HG03342 (cell line): ENCODE results near the gene SH2B2.
A peak's percentile ranks its signal among the peaks of the same experiment; 100 is the strongest.
"Not testable (repeated sequence)": the region's sequence is repeated elsewhere in the genome, so short reads cannot be mapped to it uniquely, and the experiment has no call there.

ENCODE experiments used
- ATAC-seq: cut with Tn5 transposase; IDR thresholded peaks from one replicate; pipeline ENCODE4 v1.9.1; 2021; ENCODE audit warnings: mild to moderate bottlenecking, moderate library complexity; ENCODE audit not compliant: unreplicated experiment

Gene SH2B2

DNA sequence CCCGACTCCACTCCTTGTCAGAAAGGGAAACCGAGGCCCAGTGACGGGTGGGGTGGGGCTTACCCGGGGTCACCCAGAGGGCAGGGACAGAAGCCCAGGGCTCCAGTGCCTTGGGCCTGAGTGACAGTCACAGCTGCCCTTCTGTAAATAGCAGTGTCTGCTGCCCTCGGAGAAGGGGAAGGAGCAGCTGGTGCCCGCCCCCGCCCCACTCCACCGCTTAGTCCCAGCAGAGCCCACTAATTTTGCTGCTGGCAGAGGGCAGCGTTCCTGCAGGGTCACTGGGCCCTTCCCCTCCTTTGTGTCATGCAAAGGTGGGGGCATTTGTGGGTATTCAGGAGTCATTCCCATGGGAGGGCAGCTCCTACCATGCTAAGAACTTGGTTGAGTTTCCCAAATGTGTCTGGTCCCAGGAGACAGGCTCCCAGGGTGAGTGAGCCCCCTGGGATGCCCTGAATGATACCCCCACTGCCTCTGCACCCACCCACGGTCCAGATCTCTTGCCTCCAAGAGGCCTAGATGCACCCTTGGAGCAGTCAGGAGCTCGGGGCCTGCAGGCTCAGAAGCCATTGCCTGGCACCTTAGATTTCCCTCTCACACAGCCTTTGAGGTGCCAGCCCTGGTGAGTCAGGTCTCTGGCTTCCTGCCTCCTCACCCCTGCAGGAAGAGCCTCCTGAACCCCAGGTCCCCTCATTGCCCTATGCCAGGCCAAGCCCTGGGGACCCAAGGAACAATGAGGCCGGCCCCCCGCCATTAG, 17.2 kb downstream of the SH2B2 start:
- no peak for ATAC-seq

DNA sequence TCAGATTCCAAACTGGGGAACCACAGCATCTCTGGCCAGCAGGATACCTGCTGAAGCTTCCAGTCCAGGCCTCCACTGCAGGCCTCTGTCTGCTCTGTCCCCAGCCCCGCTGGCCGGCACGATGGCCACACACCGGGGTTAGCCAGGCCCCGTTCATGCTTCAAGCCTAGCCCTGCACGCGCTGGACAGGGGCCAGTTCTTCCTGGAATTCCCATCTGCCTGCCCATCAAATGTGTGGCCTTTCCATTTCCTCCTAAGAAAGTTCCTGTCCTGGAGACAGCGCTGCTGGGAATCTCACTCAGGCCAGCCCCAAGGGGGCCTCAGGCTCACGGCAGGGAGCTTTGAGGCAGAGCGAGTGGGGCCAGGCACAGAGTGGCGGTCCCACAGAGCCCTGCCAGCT, 18.0 kb downstream of the SH2B2 start:
- ATAC-seq, result no peak

DNA sequence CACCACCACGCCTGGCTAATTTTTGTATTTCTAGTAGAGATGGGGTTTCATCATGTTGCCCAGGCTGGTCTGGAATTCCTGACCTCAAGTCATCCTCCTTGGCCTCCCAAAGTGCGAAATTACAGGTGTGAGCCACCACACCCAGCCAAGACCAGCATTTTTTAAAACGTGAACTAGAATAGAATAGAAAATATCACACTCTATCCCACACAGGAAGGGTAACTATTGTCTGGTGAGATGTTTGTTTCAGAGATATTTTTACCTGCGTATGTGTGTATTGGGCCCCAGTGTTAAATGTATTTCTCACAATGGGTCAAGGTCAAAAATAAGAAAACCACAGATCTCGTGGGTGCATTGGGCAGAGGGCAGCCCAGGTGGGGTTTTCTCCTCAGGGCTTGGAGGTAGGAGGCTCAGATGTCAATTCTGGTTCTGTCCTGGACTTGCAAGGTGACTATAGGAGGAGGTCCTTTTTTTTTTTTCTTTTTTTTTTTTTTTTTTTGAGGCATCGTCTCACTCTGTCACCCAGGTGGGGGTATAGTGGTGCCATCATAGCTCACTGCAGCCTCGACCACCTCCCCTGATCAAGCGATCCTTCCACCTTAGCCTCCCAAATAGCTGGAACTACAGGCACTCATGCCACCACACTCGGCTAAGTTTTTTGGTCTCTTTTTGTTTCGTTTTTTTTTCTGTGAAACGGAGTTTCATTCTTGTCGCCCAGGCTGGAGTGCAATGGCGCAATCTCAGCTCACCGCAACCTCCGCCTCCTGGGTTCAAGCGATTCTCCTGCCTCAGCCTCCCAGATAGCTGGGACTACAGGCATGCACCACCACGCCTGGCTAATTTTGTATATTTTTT, 19.0 kb downstream of the SH2B2 start:
- peak; percentile 32 for ATAC-seq

DNA sequence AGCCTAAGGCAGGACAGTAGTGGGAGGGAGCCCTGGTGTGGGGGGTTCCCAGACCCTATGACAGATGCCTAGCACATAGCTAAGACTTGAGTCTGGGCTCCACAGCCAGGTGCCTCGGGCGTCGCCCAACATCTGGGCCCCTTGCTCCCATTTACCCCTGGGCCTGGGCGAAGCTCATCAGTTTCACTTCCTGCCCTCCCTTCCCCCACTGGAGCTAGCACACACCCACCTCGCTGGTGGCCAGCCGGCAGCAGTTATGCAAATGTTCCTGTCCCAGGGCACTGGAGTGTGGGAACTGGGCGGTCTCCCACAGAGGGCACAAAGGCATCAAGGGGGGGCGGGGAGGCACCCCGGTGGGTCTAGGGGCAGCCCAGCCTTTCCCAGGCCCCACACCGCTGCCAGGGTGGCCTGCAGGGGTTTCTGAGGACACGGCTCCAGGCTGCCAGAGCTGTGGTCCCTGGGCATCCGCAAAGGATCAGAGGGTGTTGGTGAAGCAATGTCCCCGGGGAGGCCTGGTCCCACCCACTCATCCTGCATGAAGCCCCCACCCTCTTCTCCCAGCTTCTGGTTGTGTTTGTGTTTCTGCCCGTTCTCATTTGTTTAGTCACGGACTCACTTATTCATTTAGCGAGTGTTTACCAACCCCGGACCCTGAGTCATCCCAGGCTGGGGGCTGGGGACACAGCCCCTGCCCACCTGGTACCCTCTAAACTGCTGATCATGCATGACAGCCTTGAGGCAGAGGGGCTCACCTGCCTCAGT, 20.4 kb downstream of the SH2B2 start:
- peak; percentile 76 for ATAC-seq

DNA sequence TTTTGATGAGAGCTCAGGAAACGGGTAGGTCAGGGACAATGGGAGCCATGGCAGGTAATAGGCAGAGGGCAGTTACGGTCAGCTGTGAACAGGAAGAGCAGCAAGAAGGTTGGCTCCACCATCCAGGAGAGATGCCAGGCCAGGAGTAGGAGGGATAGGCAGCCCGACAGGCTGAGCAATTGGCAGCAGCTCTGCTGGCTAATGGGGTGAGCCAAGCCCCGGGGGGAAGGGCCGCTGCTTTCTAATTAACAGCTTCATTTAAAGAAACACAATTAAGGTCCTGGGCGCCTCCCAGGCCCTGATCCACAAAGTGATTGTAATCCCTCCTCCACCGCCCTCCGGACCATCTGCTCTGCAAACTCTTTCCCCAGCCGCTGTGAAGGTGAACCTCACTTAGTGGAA, 23.7 kb downstream of the SH2B2 start:
- no peak for ATAC-seq

DNA sequence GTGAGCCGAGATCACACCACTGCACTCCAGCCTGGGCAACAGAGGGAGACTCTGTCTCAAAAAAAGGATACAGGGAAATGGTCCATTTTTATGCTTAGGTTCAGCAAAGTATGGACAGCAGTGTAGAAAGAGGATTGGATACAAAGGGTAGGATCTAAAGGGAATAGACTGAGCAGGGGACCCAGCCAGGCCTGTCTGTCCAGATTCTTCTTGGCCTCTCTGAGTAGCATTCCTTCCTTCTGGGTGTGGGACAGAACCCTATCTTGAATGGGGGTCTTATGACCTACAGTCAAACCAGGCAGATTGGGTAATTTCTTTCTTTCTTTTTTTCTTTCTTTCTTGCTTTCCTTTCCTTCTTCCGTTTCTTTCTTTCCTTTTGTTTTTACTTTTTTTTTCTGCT, 25.6 kb downstream of the SH2B2 start:
- no peak for ATAC-seq

DNA sequence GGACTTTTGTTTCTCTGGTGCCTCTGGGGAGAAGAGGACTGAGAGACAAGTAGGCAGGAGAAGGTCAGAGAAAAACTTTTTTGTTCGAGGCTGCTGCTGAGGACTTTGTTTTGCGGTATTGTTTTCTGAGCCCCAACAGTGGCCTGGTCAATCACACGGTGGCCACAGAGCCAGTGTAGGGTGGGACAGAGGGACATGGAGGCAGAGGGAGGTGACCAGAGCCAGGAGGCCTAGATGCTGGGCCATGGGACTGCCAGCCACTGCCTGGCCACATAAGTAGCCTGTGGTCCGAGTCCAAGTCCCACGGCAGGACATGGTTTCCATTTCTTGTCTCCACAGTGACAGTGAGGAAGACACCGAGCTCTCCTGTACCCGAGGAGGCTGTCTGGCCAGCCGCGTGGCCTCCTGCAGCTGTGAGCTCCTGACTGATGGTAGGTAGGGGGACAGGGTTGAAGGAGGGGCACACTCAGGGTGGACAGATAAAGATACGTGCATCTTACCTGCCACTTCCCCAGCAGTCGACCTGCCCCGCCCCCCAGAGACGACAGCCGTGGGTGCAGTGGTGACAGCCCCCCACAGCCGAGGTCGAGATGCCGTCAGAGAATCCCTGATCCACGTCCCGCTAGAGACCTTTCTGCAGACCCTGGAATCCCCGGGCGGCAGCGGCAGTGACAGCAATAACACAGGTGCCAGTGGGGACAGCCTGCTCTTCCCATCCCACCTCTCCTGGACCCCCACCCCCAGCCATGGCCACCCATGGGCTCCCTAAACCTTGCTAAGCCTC, 27.5 kb downstream of the SH2B2 start:
- ATAC-seq, result no peak

DNA sequence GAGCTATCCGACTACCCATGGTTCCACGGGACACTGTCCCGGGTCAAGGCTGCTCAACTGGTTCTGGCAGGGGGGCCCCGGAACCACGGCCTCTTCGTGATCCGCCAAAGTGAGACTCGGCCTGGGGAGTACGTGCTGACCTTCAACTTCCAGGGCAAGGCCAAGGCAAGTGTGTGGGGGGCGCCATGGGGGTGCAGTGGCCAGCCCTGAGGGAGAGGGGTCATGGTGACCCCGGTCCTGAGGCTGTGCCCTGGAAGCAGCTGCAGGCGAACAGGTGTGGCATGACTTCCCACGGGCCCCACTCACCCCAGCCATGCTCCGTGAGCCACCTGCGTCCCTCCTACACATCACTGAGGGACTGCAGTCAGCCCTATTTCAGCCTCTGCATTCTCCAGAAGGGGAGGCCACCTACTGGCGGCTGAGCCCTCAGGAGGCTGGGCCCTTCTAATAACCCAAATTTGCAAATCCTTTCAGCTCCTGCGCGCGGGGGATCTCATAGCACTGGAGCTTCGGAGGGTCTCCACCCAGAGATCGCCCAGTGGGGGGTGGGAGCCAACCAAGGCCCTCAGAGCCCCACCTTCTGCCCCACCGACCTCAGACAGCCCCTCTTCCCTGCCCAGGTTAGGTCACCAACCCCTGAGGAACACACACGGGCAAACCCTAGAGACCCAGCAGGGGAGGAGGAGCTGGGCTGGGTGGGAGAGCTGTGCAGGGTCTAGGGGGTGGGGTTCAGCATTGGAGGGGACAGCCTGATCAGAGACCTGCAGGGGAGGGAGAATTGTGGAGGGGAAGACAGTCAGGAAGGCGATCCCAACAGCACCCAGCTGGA, 30.8 kb downstream of the SH2B2 start:
- ATAC-seq, result no peak

DNA sequence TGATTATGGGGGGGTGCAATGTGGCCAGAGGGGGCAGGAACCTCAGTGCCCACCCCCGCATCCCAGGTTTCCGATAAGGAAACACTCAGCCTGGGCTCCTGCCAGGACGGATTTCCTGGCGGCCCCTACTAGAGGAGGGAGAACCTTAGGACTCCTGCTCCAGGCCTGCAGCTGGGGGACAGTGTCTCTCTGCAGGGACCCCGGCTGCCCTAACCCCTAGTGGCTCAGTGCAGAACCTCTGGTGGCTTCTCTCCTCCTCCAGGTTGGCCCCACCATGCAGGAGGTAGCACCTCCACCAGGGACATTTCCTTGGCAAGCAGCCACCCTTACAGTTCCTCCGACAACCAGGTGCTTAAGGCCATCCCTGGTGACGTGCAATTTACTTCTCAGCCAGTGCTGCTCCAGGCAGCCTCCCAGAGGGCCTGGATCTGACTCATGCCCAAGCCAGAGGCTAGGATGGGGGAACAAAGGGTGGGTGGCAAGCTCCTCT, 31.9 kb downstream of the SH2B2 start:
- no peak for ATAC-seq

DNA sequence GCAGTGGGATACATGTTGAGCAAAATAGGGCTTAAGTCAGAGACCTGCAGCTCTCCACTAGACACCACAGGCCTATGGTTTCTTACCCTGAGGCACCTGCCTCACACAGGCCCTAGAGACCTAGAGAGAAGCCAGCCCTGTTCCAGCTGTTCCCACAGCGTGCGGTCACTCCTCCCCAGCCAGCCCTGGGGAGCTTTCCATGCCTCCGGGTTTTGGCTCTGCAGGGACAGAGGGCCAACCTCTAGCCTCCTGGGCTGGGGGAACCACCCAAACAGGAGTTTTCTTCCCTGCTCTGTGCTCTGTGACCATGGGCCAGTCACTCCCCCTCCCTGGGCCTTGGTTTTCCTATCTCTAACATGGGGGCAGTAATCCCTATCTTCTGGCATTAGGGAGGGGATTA, 33.0 kb downstream of the SH2B2 start:
- ATAC-seq, result no peak

DNA sequence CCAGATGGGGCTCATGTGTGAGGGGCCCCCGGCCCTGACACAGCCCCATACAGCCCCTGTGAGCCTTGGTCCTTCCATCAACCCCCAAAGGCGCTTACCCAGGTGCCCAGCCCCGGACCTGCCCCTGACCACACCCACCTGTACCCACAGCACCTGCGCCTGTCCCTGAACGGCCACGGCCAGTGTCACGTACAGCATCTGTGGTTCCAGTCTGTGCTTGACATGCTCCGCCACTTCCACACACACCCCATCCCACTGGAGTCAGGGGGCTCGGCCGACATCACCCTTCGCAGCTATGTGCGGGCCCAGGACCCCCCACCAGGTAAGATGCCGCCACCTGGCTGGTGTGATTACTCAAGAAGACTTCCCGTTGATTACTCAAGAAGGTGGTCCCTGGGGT, 33.5 kb downstream of the SH2B2 start:
- no peak for ATAC-seq

DNA sequence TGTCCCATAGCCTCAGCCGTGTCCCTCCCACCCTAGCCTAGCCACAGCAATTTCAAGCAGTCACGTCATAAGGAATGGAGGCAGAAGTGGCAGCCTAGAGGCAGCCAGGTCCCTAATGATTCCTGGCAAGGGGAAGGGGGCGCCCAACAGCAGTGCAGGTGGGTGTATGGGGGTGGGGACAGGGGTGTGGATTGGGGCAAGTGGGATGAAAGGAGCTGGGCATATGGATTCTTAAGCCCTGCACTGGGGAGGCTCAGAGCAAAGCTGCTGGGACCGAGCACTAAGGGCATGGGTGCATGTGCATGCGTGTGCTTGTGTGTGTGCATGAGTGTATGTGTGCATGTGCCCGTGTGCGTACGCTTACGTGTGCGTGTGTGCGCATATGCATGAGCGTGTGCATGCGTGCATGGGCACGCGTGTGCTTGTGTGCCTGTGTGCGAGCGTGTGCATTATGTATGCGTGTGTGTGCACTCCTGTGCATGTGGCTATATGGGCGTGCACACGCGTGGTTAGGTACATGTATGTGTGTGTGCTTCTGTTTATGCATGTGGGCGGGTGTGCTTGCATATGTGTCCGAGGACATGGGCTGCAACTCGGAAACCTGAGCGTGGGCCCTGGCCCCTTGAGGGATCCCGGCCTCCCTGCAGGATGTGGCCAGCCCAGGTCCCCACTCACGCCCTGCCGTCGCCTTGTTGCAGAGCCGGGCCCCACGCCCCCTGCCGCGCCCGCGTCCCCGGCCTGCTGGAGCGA, 34.1 kb downstream of the SH2B2 start:
- no peak for ATAC-seq

DNA sequence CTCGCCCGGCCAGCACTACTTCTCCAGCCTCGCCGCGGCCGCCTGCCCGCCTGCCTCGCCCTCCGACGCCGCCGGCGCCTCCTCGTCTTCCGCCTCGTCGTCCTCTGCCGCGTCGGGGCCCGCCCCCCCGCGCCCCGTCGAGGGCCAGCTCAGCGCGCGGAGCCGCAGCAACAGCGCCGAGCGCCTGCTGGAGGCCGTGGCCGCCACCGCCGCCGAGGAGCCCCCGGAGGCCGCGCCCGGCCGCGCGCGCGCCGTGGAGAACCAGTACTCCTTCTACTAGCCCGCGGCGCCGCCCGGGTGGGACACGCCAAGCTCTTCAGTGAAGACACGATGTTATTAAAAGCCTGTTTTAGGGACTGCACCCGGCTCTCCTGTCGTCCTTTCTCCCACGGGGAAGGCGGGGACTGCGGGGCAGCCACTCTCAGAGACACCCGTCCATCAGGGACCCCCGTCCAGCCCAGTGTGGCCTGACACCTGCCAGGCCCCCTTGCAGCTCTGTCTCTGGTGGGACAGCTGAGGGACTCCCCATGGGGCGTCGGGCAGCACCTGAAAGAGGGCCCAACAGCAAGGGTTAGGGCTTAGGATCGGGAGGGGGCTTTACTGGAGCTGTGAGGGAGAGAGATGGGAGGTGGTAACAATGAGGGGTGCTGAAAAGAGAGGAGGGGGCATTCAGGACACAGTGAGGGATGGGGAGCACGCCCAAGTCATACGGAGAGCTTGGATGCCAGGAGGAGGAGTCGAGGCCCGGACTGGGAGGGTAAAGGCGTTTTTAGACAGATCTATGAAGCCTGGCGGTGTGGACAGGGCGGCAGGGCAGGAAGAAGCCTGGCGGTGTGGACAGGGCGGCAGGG, 34.9 kb downstream of the SH2B2 start:
- ATAC-seq, result no peak

DNA sequence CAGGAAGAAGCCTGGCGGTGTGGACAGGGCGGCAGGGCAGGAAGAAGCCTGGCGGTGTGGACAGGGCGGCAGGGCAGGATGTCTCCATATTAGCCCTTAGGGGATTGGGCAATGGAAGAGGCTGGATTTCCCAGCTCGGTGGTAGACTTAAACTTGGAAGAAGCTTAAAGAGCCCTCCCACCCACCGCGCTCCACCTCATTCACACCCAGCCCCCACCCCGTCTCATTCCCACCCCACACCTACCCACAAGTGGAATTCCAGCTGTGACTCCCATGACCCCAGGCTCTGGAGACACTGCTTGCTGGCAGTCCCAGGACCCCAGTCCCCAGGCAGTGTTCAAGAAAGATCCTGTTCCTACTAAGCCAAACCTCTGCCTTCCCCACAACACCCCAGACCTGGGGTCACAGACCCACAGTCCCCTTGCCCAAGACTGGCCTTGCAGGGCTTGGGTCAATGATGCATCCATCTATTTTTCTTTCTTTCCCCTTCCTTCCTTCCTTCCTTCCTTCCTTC, 35.6 kb downstream of the SH2B2 start:
- no peak for ATAC-seq

DNA sequence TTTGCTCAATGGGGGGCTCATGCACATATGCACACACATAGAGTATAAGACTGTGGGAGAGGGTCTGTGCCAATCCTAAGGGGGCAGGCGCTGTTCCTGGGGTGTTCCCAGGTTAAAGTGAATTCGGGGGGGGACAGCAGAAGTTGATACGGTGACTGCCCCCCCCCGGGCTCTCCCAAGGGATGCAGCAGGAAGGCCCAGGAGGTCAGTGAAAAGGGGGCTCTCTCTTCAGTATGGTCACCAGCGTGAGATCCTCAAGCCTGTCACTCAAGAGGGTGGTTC, 37.2 kb downstream of the SH2B2 start:
- no peak for ATAC-seq

DNA sequence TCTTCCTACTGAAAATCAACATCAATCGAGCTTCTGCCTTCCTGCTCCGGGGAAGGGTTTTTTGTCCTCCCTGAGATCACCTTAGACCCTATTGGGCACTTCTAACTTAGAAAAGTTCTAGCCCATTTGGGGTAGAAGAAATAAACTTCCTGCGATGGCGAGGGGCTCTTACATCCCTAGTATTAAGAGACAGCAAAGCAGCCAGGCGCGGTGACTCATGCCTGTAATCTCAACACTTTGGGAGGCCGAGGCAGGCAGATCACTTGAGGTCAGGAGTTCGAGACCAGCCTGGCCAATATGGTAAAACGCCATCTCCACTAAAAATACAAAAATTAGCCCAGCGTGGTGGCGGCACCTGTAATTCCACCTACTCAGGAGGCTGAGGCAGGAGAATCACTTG, 38.4 kb downstream of the SH2B2 start:
- ATAC-seq, result not testable (repeated sequence)

DNA sequence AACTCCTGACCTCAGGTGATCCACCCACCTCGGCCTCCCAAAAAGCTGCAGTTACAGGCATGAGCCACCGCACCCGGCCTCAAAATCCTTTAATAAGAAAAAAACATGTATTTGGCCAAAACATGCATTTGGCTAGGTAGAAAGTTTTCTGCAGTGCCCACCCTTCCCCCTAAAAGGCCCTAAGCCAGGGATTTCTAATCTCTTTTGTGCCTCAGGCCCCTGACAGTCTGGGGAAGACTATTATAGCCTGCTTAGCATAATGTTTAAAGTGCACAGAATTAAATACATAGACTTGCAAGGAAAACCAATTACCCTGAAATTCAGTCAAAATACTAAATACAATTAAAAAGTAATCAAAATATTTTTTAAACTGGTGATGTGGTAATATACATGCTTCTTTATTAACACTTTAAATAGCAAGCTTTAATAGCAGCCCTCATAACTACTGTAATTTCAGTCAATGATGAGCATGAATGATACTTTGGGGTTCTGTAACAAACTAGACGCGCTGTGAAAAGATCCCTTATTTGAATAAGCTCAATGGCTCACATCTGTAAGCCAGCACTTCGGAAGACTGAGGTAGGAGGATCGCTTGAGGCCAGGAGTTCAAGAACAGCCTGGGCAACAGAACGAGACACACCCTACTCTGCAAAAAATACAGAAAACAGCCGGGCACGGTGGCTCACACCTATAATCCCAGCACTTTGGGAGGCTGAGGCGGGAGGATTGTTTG, 39.7 kb downstream of the SH2B2 start:
- no peak for ATAC-seq
